GM23248 (cell line): ENCODE measurements around the gene XYLT2.

Source experiments
- EZH2 ChIP-seq: fragments of 200-600 bp; sonication (generic); IDR thresholded peaks from 2 replicates; pipeline ENCODE4 v1.6.1; 2018; ENCODE audit warnings: antibody characterized with exemption, mild to moderate bottlenecking; ENCODE audit not compliant: insufficient read depth, poor library complexity, severe bottlenecking
- EZH2phosphoT487 ChIP-seq: fragments of 200-600 bp; sonication (generic); IDR thresholded peaks from 2 replicates; pipeline ENCODE4 v1.6.1; 2018; ENCODE audit warnings: antibody characterized with exemption, moderate library complexity, mild to moderate bottlenecking, low read depth; ENCODE audit not compliant: insufficient read depth

DNA sequence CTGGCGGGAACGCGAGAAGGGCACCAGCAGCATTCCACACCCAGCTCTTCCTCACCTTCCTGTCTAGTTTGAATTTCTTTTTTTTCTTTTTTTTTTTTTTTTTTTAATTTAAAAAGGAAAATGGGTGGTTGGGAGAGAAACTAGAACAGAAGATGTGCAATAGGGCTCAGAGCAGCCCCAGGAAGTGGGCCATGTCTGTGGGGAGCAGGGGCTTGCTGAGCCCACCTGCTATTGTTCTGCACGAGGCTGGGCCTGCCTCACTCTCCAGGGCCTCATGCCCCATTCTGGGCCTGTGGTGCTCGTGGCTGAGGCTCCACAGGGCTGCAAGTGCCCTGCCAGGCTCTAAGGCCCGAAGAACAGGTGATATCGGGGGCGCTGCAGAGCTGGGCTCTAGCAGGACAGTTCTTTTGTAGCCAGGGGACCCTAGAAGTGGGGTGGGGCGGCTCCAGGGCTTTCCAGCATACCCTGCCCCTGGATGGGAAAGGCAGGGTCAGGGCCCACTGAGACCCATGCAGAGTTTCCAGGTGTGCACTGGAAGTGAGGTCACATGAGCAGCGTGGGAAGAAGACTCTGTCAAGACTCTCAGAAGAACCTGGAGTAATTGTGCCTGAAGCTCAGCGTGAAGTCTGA lies 14.7 kb downstream of the XYLT2 start:
- no peak for TF ChIP-seq EZH2
- TF ChIP-seq EZH2phosphoT487: no peak
